IPS-18a (cell line): ENCODE measurements around the gene PUM1.

Experiments used
- H3K27ac ChIP-seq: one replicate; pipeline ENCODE4 v1.5.1; 2013; ENCODE audit warnings: low read length
- H3K27me3 ChIP-seq: one replicate; pipeline ENCODE4 v1.6.1; 2013; ENCODE audit warnings: mild to moderate bottlenecking, low read length; ENCODE audit not compliant: control insufficient read depth, insufficient read depth
- H3K36me3 ChIP-seq: one replicate; pipeline ENCODE4 v1.6.1; 2013; ENCODE audit warnings: low read depth, low read length; ENCODE audit not compliant: control insufficient read depth
- H3K4me1 ChIP-seq: one replicate; pipeline ENCODE4 v1.6.1; 2013; ENCODE audit warnings: low read depth, low read length; ENCODE audit not compliant: control insufficient read depth
- H3K4me3 ChIP-seq: one replicate; pipeline ENCODE4 v1.5.1; 2013; ENCODE audit warnings: low read length
- H3K9ac ChIP-seq: one replicate; pipeline ENCODE4 v1.6.1; 2013; ENCODE audit warnings: mild to moderate bottlenecking, low read length, moderate library complexity
- H3K9me3 ChIP-seq: one replicate; pipeline ENCODE4 v1.6.1; 2013; ENCODE audit warnings: low read depth, low read length; ENCODE audit not compliant: control insufficient read depth

Gene PUM1

GRCh38 chr1:30971496-30971895 is 94.0 kb downstream of the PUM1 start:
- Histone ChIP-seq H3K27me3 (no peaks in the 10 kb centered on the region), H3K27ac (no peak overlapping the region), H3K36me3 (peaks cover 60% of the 10 kb centered on the region), H3K9me3 (no peaks in the 10 kb centered on the region), H3K4me1 (no peaks in the 10 kb centered on the region), H3K4me3 (no peak overlapping the region), H3K9ac (no peak overlapping the region)

GRCh38 chr1:30969903-30970302 is 95.6 kb downstream of the PUM1 start:
- no peak overlapping the region for H3K27ac ChIP-seq
- H3K27me3 ChIP-seq = no peaks in the 10 kb centered on the region
- H3K9me3 ChIP-seq = no peaks in the 10 kb centered on the region
- no peaks in the 10 kb centered on the region for H3K4me1 ChIP-seq
- H3K9ac ChIP-seq = no peak overlapping the region
- peaks cover 72% of the 10 kb centered on the region for H3K36me3 ChIP-seq
- no peak overlapping the region for H3K4me3 ChIP-seq

GRCh38 chr1:30968220-30968971 is 97.1 kb downstream of the PUM1 start:
- Histone ChIP-seq H3K4me3 (no peak overlapping the region), H3K9me3 (no peaks in the 10 kb centered on the region), H3K9ac (no peak overlapping the region), H3K36me3 (peaks cover 75% of the 10 kb centered on the region), H3K27ac (no peak overlapping the region), H3K27me3 (no peaks in the 10 kb centered on the region), H3K4me1 (no peaks in the 10 kb centered on the region)

- no peaks in the 10 kb centered on the region for H3K27me3 ChIP-seq
- H3K9me3 ChIP-seq = no peaks in the 10 kb centered on the region
- H3K27ac ChIP-seq = no peak overlapping the region
- no peaks in the 10 kb centered on the region for H3K4me1 ChIP-seq
- peaks cover 81% of the 10 kb centered on the region for H3K36me3 ChIP-seq
- H3K4me3 ChIP-seq = no peak overlapping the region
- no peak overlapping the region for H3K9ac ChIP-seq
These were observed 98.7 kb downstream of the PUM1 start for GRCh38 chr1:30966690-30967369.

GRCh38 chr1:30965924-30966599 is 99.5 kb downstream of the PUM1 start:
- H3K9me3 ChIP-seq = no peaks in the 10 kb centered on the region
- H3K4me1 ChIP-seq = no peaks in the 10 kb centered on the region
- no peaks in the 10 kb centered on the region for H3K27me3 ChIP-seq
- no peak overlapping the region for H3K4me3 ChIP-seq
- H3K27ac ChIP-seq = no peak overlapping the region
- peaks cover 80% of the 10 kb centered on the region for H3K36me3 ChIP-seq
- no peak overlapping the region for H3K9ac ChIP-seq

GRCh38 chr1:30964706-30965105 is 100.8 kb downstream of the PUM1 start:
- no peaks in the 10 kb centered on the region for H3K4me1 ChIP-seq
- no peaks in the 10 kb centered on the region for H3K9me3 ChIP-seq
- H3K36me3 ChIP-seq = peaks cover 75% of the 10 kb centered on the region
- no peak overlapping the region for H3K27ac ChIP-seq
- H3K9ac ChIP-seq = no peak overlapping the region
- no peak overlapping the region for H3K4me3 ChIP-seq
- H3K27me3 ChIP-seq = no peaks in the 10 kb centered on the region

GRCh38 chr1:30962609-30963508 is 102.7 kb downstream of the PUM1 start:
- Histone ChIP-seq H3K27ac (no peak overlapping the region), H3K9me3 (no peaks in the 10 kb centered on the region), H3K27me3 (no peaks in the 10 kb centered on the region), H3K9ac (no peak overlapping the region), H3K4me1 (no peaks in the 10 kb centered on the region), H3K4me3 (no peak overlapping the region), H3K36me3 (peaks cover 83% of the 10 kb centered on the region)

- Histone ChIP-seq H3K27ac (no peak overlapping the region), H3K9ac (no peak overlapping the region), H3K36me3 (peaks cover 76% of the 10 kb centered on the region), H3K4me1 (no peaks in the 10 kb centered on the region), H3K27me3 (no peaks in the 10 kb centered on the region), H3K4me3 (no peak overlapping the region), H3K9me3 (no peaks in the 10 kb centered on the region)
These were observed 107.8 kb downstream of the PUM1 start for GRCh38 chr1:30957560-30958222.

- Histone ChIP-seq H3K27ac (no peak overlapping the region), H3K36me3 (peaks cover 87% of the 10 kb centered on the region)
These were observed 110.0 kb downstream of the PUM1 start for GRCh38 chr1:30955448-30956015.

GRCh38 chr1:30953685-30954084 is 111.8 kb downstream of the PUM1 start:
- no peak overlapping the region for H3K27ac ChIP-seq
- no peaks in the 10 kb centered on the region for H3K9me3 ChIP-seq
- no peaks in the 10 kb centered on the region for H3K4me1 ChIP-seq
- H3K4me3 ChIP-seq = no peak overlapping the region
- H3K36me3 ChIP-seq = peaks cover 87% of the 10 kb centered on the region
- H3K9ac ChIP-seq = no peak overlapping the region
- H3K27me3 ChIP-seq = no peaks in the 10 kb centered on the region

More at GRCh38 chr1:30955448-30956015, 110.0 kb downstream of the PUM1 start:
- Histone ChIP-seq H3K4me1 (no peaks in the 10 kb centered on the region), H3K9me3 (no peaks in the 10 kb centered on the region), H3K4me3 (no peak overlapping the region), H3K9ac (no peak overlapping the region), H3K27me3 (no peaks in the 10 kb centered on the region)
